Motor neuron (in vitro differentiated cells): ENCODE measurements around the gene PRKCE. TPM values are rescaled to one million over a fixed set of nuclear protein-coding genes. Genes with fewer than 3 reads are reported as not detected.

Source experiments
- ATAC-seq, 8 experiments: fragments of 200-7000 bp; cut with Tn5 transposase; replicated peaks in 6 of 8; 2 replicates each; pipeline ENCODE4 v1.8.0; 2021; ENCODE audit warnings: mild to moderate bottlenecking in 8 of 8, moderate library complexity in 8 of 8
- H3K27ac ChIP-seq, 2 donors: fragments of 250-450 bp; sonication (Bioruptor Pico); 2 replicates each; pipeline ENCODE4 v1.9.0; 2021; ENCODE audit warnings: antibody characterized with exemption in 2 of 2, mild to moderate bottlenecking in 2 of 2, moderate library complexity in 1 of 2
- H3K4me1 ChIP-seq, 2 donors: fragments of 250-450 bp; sonication (Bioruptor Pico); replicated peaks in 1 of 2; 2 replicates each; pipeline ENCODE4 v1.6.1; 2021; ENCODE audit warnings: antibody characterized with exemption in 2 of 2, mild to moderate bottlenecking in 2 of 2, moderate library complexity in 1 of 2
- H3K4me3 ChIP-seq, 5 donors: fragments of 250-450 bp; sonication (Bioruptor Pico); 2 replicates each; pipeline ENCODE4 v1.9.0; 2021; ENCODE audit warnings: antibody characterized with exemption in 5 of 5, mild to moderate bottlenecking in 5 of 5, moderate library complexity in 4 of 5
- WGBS, 10 experiments: fragments of 450-650 bp; shearing (Covaris generic); methylation state at CpG; one replicate each; pipeline ENCODE4 v1.0.0; 2022; 5-methylcytosine and 5-hydroxymethylcytosine counted together
- in situ Hi-C, 9 experiments: fragments of 400-800 bp; cut with MboI; loops; one replicate each; pipeline ENCODE4 v1.15.0; 2021; ENCODE audit warnings: low sequenced_read_pairs in 9 of 9, low pct_unique_long_range_greater_than_20kb in 2 of 9; ENCODE audit not compliant: unreplicated experiment in 9 of 9
- total RNA-seq, 8 experiments: library from RNA; unstranded; fragments of 300-600 nt; gene quantifications; 2 replicates each; pipeline versions ENCODE4 v1.2.3 to v1.2.4, GENCODE V29; 2022

Gene PRKCE
- total RNA-seq, 8 experiments from 2014 or later: 7.3 to 23.0 (median 14.7) TPM

GRCh38 chr2:45978302-45978859 lies 326.9 kb downstream of the PRKCE start:
- no peak for ATAC-seq
- Histone ChIP-seq H3K27ac (no peak overlapping the region), H3K4me1 (no peaks in the 10 kb centered on the region), H3K4me3 (no peak overlapping the region)
- 60 to 100% (median 100%) methylated on average over 1 to 3 of the region's 4 CpGs; no CpG with 5 or more reads in 6 of the 10 experiments for WGBS, 10 experiments
- in situ Hi-C loops: no loop called here

DNA sequence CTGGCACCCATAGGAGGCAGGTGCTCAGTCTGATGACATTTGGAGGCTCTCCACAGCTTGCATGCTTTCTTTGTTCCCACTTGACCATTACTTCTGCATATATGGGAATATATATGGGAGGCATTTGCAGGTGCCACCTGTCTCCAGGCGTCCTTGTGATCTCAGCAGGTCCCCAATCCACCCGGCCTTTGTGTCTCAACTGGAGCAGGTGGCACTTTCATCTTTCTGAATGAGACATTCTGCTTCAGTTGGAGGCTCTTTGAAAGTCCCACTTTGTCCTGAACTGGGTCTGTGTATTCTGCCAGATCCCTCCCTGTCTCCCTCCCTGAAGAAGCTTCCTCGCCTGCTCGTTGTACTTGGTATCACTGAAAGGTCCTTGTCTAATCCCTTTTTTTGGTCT lies 327.6 kb downstream of the PRKCE start:
- Histone ChIP-seq H3K4me1 (no peaks in the 10 kb centered on the region), H3K27ac (no peak overlapping the region), H3K4me3 (no peak overlapping the region)
- no peak for ATAC-seq
- in situ Hi-C loops: no loop called here
- WGBS, 10 experiments: 60 to 100% (median 82%) methylated on average over 1 to 3 of the region's 4 CpGs; no CpG with 5 or more reads in 3 of the 10 experiments

GRCh38 chr2:45980161-45980865 lies 328.8 kb downstream of the PRKCE start:
- H3K27ac ChIP-seq: no peak overlapping the region
- H3K4me3 ChIP-seq: no peak overlapping the region
- no peaks in the 10 kb centered on the region for H3K4me1 ChIP-seq
- in situ Hi-C loops: no loop called here
- 60 to 100% (median 81%) methylated on average over 1 to 8 of the region's 11 CpGs for WGBS, 10 experiments
- ATAC-seq: no peak

DNA sequence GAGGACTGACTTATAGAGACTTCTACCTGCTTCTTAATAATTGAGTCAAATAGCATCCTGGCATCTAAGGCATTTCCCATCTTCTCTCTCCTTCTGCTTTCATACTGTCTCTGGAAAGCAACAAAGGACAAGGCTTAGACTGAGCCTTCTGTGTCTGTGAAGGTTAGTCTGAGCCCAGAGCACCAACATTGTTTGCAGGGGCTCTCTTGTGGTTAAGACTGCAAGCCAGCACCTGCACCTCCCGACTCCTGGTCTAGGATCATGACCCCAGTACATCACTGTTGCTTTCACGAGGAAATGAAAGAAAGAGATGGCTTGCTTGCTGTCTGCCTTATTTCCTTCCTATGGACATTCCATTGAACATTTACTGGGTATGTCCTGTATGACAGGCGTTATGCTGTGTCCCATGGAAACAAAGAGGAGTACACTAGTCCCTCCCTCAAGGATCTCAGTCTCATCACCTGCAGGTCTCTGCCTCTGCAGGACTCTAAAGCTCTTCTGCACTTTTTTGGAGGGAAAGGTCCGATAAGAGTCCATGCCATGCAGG lies 330.0 kb downstream of the PRKCE start:
- in situ Hi-C loops: no loop called here
- ATAC-seq: no peak
- Histone ChIP-seq H3K4me1 (no peaks in the 10 kb centered on the region), H3K27ac (no peak overlapping the region), H3K4me3 (no peak overlapping the region)
- 63 to 94% (median 84%) methylated on average over 1 to 4 of the region's 4 CpGs; no CpG with 5 or more reads in 2 of the 10 experiments for WGBS, 10 experiments

DNA sequence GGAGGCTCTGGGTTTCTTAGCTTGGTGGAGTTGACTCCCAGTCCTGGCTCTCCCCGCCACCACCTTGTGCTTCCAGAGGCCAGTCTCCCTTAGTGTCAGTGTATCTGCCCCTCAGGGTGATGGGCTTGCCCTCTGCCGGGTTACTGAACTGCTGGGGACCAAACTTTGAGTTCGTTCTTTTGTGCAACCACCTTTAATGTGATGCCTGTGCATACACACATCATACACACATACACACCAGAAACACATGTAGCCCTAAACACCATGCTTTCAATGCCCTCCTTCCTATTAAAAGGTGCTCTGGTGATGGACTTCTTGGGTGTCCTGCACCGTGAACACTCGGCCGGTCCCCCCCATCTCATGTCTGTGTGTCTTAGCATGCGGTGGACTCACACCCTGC lies 330.6 kb downstream of the PRKCE start:
- WGBS, 10 experiments: 63 to 100% (median 93%) methylated on average over 1 to 5 of the region's 7 CpGs; no CpG with 5 or more reads in 1 of the 10 experiments
- in situ Hi-C loops: no loop called here

DNA sequence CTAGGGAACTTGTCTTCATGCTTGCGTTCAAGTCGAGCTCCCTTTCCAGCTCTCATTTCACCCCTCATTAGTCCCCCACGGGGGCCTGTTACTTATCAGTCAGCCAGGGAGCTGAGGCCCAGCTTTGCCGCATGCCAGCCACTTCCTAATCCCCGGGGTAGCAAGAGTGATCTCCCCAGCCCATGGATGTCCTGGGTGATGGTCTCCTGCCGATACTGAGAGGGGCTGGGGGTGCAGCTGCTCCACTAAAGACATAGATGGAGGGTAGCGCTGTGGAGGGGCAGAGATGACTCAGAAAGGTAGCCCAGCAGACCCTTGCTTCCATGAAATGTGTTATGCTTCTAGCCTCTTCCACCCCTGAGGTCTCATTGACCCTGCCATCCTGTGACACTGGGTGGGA lies 331.7 kb downstream of the PRKCE start:
- ATAC-seq: no peak
- 82 to 100% (median 85%) methylated on average over 1 to 5 of the region's 7 CpGs; no CpG with 5 or more reads in 6 of the 10 experiments for WGBS, 10 experiments
- Histone ChIP-seq H3K4me3 (no peak overlapping the region), H3K4me1 (no peaks in the 10 kb centered on the region), H3K27ac (no peak overlapping the region)
- in situ Hi-C loops: no loop called here

More for the DNA sequence above, 330.6 kb downstream of the PRKCE start:
- Histone ChIP-seq H3K4me3 (no peak overlapping the region), H3K4me1 (no peaks in the 10 kb centered on the region), H3K27ac (no peak overlapping the region)
- ATAC-seq: no peak

DNA sequence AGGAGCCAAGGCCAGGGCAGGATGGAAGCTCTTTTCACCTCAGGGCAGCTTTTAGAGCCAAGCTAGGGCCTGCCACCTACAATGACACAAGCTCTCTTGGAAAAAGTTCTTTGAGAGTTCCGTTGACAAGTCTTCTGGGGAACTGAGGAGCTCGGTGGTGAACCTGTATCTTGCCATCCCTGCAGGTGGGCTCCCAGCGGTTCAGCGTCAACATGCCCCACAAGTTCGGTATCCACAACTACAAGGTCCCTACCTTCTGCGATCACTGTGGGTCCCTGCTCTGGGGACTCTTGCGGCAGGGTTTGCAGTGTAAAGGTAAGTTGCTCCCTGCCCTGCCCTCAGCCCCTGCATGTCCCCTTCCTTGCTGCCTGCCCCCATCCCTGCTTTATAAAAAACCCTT lies 332.9 kb downstream of the PRKCE start:
- H3K27ac ChIP-seq: no peak overlapping the region
- no peak for ATAC-seq
- H3K4me3 ChIP-seq: no peak overlapping the region
- no peaks in the 10 kb centered on the region for H3K4me1 ChIP-seq
- in situ Hi-C loops: no loop called here
- WGBS, 10 experiments: 100% methylated on average over 1 of the region's 7 CpGs; no CpG with 5 or more reads in 8 of the 10 experiments

DNA sequence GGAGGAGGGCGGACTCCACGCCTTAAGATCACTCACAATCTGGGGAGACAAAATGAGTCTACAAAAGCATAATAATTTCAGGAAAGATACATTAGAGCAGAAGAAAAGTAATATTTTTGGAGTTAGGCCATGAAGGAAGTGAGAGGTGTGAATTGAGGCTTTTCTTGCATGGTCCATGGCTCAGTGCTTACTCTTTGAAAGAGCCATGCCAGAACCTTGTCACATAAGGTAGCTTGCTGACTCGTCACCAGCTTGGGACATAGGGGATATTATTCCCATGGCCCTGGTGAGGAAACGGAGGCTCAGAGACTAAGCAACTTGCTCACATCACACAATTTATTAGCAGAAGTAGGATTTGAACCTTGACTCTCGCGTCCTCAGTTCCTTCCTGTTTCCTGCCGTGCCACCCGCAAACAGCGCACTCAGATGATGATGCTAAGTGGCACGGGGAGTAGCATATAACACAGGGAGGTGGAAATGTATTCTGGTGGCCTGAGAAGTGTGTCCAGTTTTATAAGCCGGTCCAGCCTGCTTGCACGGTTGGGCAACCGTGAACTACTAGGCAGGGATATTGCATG lies 333.5 kb downstream of the PRKCE start:
- 89 to 100% (median 97%) methylated on average over 2 to 11 of the region's 13 CpGs; no CpG with 5 or more reads in 1 of the 10 experiments for WGBS, 10 experiments
- in situ Hi-C loops: no loop called here
- no peaks in the 10 kb centered on the region for H3K4me1 ChIP-seq
- H3K4me3 ChIP-seq: no peak overlapping the region
- no peak for ATAC-seq
- no peak overlapping the region for H3K27ac ChIP-seq

DNA sequence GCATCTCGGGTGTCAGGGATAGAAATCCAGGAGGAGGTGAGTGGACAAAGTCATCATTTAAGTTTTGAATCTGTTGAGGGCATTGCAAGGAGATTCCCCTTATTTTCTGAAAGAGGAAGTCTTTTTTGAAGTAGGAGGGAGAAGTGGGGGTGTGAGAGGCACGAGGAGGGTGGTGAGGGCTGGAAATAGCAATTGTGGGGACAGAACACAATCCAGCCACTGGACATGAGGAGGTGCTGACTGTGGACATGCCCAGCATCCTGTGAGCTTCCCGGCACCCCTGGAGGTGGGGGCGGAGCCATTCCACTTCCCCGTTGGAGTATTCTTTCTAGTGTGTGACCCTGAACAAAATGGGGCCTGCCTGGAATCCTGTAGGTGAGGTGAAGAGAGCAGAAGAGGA lies 335.0 kb downstream of the PRKCE start:
- in situ Hi-C loops: no loop called here

GRCh38 chr2:45987856-45988255 lies 336.4 kb downstream of the PRKCE start:
- Histone ChIP-seq H3K4me1 (no peaks in the 10 kb centered on the region), H3K27ac (no peak overlapping the region), H3K4me3 (no peak overlapping the region)
- no peak for ATAC-seq
- WGBS, 10 experiments: 50 to 100% (median 94%) methylated on average over 1 to 2 of the region's 2 CpGs; no CpG with 5 or more reads in 3 of the 10 experiments
- in situ Hi-C loops: no loop called here

More for the DNA sequence above, 335.0 kb downstream of the PRKCE start:
- Histone ChIP-seq H3K4me3 (no peak overlapping the region), H3K4me1 (no peaks in the 10 kb centered on the region), H3K27ac (no peak overlapping the region)
- ATAC-seq: peak in 1 of 8 experiments; percentile 61
- WGBS, 10 experiments: 10 to 95% (median 60%) methylated on average over 1 to 4 of the region's 5 CpGs; no CpG with 5 or more reads in 3 of the 10 experiments

DNA sequence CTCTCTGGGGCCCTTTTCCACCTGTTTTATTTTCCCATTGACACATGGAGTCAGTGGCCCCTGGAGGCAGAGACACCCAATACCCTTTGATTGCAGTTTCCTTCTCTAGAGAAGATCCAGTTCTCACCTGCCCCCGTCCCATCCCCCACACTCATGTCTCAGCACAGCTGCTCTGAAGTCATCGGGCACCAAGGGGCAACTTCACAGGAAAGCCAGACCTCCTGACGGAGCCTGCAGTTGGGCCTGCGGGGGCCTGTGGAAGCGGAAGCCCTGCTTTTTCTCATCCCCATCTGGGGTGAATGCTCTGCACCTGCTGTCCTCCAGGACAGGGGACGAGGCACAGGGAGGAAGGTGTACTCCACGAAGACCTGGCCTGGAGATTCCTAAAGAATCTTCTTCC lies 337.4 kb downstream of the PRKCE start:
- H3K4me1 ChIP-seq: no peaks in the 10 kb centered on the region
- WGBS, 10 experiments: 60 to 100% (median 100%) methylated on average over 1 to 3 of the region's 7 CpGs; no CpG with 5 or more reads in 5 of the 10 experiments
- in situ Hi-C loops: no loop called here
- H3K4me3 ChIP-seq: no peak overlapping the region
- ATAC-seq: no peak
- no peak overlapping the region for H3K27ac ChIP-seq

DNA sequence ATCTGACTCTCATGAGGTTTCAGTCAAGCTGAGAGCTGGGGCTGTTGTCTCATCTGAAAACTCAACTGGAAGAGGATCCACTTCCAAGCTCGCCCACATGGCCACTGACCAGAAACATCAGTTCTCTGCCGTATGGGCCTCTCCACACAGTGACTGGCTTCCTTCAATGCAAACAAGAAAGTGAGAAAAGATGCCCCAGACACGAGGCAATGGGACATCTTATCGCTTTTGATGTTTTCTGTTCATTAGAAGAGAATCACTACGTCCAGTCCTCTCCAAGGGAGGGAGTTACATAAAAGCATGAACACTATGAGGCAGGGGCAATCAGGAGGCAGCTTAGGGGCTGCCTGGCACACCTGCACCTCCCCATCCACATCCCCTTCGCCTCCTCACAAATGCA lies 338.7 kb downstream of the PRKCE start:
- no peak overlapping the region for H3K27ac ChIP-seq
- H3K4me3 ChIP-seq: no peak overlapping the region
- no peak for ATAC-seq
- in situ Hi-C loops: no loop called here
- no peaks in the 10 kb centered on the region for H3K4me1 ChIP-seq
- WGBS, 10 experiments: 80 to 100% (median 89%) methylated on average over 1 to 5 of the region's 6 CpGs; no CpG with 5 or more reads in 1 of the 10 experiments

GRCh38 chr2:45992021-45992740 lies 340.7 kb downstream of the PRKCE start:
- Histone ChIP-seq H3K27ac (no peak overlapping the region), H3K4me3 (no peak overlapping the region), H3K4me1 (no peaks in the 10 kb centered on the region)
- peak in 3 of 8 experiments; percentile 55 to 75 (median 69) for ATAC-seq
- in situ Hi-C loops: no loop called here
- WGBS, 10 experiments: 60 to 100% (median 68%) methylated on average over 1 to 7 of the region's 11 CpGs; no CpG with 5 or more reads in 4 of the 10 experiments
